Chondrocyte (in vitro differentiated cells): ENCODE measurements around the gene GGT6. TPM values are rescaled to one million over a fixed set of nuclear protein-coding genes. Genes with fewer than 3 reads are reported as not detected.

Source experiments
- DNase-seq: peaks from one replicate; pipeline ENCODE4 v3.0.0; 2021; ENCODE audit warnings: mixed read lengths, low spot score
- H3K27ac Mint-ChIP-seq: one replicate; pipeline ENCODE4 v1.8.0; 2021; ENCODE audit warnings: mild to moderate bottlenecking, moderate library complexity, mixed read lengths; ENCODE audit not compliant: unreplicated experiment
- H3K27me3 Mint-ChIP-seq: 2 replicates; pipeline ENCODE4 v1.8.0; 2021; ENCODE audit warnings: low read depth, mixed read lengths
- H3K36me3 Mint-ChIP-seq: 2 replicates; pipeline ENCODE4 v1.8.0; 2021; ENCODE audit warnings: low read depth, mixed read lengths
- H3K4me1 Mint-ChIP-seq: 2 replicates; pipeline ENCODE4 v1.8.0; 2021; ENCODE audit warnings: low read depth, mild to moderate bottlenecking, mixed read lengths
- H3K4me3 Mint-ChIP-seq: one replicate; pipeline ENCODE4 v1.8.0; 2021; ENCODE audit warnings: mild to moderate bottlenecking, moderate library complexity, mixed read lengths; ENCODE audit not compliant: unreplicated experiment
- H3K9me3 Mint-ChIP-seq: 2 replicates; pipeline ENCODE4 v1.8.0; 2021; ENCODE audit warnings: low read depth, mixed read lengths
- CTCF ChIP-seq: fragments of 200-600 bp; sonication (generic); IDR thresholded peaks from 2 replicates; pipeline ENCODE4 v1.5.0; 2021; ENCODE audit warnings: antibody characterized with exemption, mild to moderate bottlenecking, moderate library complexity
- total RNA-seq: library from RNA; stranded (reverse); gene quantifications from 3 replicates; pipeline ENCODE4 v1.2.1, GENCODE V29; 2021

The GGT6 gene
- total RNA-seq, 1 donor from 2014 or later = not detected

GRCh38 chr17:4527566-4528125 lies 32.7 kb downstream of the GGT6 start:
- no peak for DNase-seq
- Mint-ChIP-seq H3K4me3 (no peak overlapping the region), H3K27me3 (peaks cover 6% of the 10 kb centered on the region), H3K4me1 (no peaks in the 10 kb centered on the region), H3K36me3 (no peaks in the 10 kb centered on the region), H3K27ac (no peak overlapping the region), H3K9me3 (no peaks in the 10 kb centered on the region)
- TF ChIP-seq CTCF = no peak

GRCh38 chr17:4527134-4527533 lies 33.2 kb downstream of the GGT6 start:
- Mint-ChIP-seq H3K4me3 (no peak overlapping the region), H3K4me1 (no peaks in the 10 kb centered on the region), H3K27me3 (peaks cover 6% of the 10 kb centered on the region), H3K36me3 (no peaks in the 10 kb centered on the region), H3K27ac (no peak overlapping the region), H3K9me3 (no peaks in the 10 kb centered on the region)
- DNase-seq = no peak
- TF ChIP-seq CTCF = no peak

GRCh38 chr17:4525691-4526397 lies 34.5 kb downstream of the GGT6 start:
- Mint-ChIP-seq H3K9me3 (no peaks in the 10 kb centered on the region), H3K36me3 (no peaks in the 10 kb centered on the region), H3K4me3 (no peak overlapping the region), H3K27ac (no peak overlapping the region), H3K27me3 (peaks cover 3% of the 10 kb centered on the region), H3K4me1 (peaks cover 6% of the 10 kb centered on the region)
- no peak for DNase-seq
- TF ChIP-seq CTCF = no peak

- Mint-ChIP-seq H3K36me3 (no peaks in the 10 kb centered on the region), H3K4me1 (peaks cover 6% of the 10 kb centered on the region), H3K9me3 (no peaks in the 10 kb centered on the region), H3K27ac (no peak overlapping the region), H3K4me3 (no peak overlapping the region), H3K27me3 (peaks cover 3% of the 10 kb centered on the region)
- DNase-seq = no peak
- no peak for TF ChIP-seq CTCF
These were observed 36.4 kb downstream of the GGT6 start for GRCh38 chr17:4523946-4524345.

- no peak for DNase-seq
- no peak for TF ChIP-seq CTCF
- Mint-ChIP-seq H3K4me1 (peaks cover 6% of the 10 kb centered on the region), H3K27me3 (peaks cover 5% of the 10 kb centered on the region), H3K27ac (no peak overlapping the region), H3K9me3 (no peaks in the 10 kb centered on the region), H3K4me3 (no peak overlapping the region), H3K36me3 (no peaks in the 10 kb centered on the region)
These were observed 37.7 kb downstream of the GGT6 start for GRCh38 chr17:4522661-4523060.
